Memory B cell (primary cell): Measurements from ENCODE around the gene SMURF2.
"Not testable (repeated sequence)": the region's sequence is repeated elsewhere in the genome, so short reads cannot be mapped to it uniquely, and the experiment has no call there.

Source experiments
- ATAC-seq: fragments of 150-1000 bp; cut with Tn5 transposase; 2 replicates; pipeline ENCODE4 v1.10.0; 2021; ENCODE audit warnings: low read depth, mild to moderate bottlenecking, moderate library complexity
- DNase-seq, 2 donors: peaks; one replicate each; pipeline ENCODE4 v3.0.0; 2022; ENCODE audit warnings: low spot score in 2 of 2
- H3K27ac Mint-ChIP-seq: one replicate; pipeline ENCODE4 v1.8.0; 2022; ENCODE audit warnings: mild to moderate bottlenecking, moderate library complexity, mixed read lengths
- H3K27me3 Mint-ChIP-seq: one replicate; pipeline ENCODE4 v1.8.0; 2022; ENCODE audit warnings: mixed read lengths
- H3K36me3 Mint-ChIP-seq: one replicate; pipeline ENCODE4 v1.8.0; 2022; ENCODE audit warnings: mild to moderate bottlenecking, mixed read lengths
- H3K4me1 Mint-ChIP-seq: one replicate; pipeline ENCODE4 v1.8.0; 2022; ENCODE audit warnings: mixed read lengths
- H3K4me3 Mint-ChIP-seq: one replicate; pipeline ENCODE4 v1.8.0; 2022; ENCODE audit warnings: mild to moderate bottlenecking, moderate library complexity, mixed read lengths
- H3K9me3 Mint-ChIP-seq: one replicate; pipeline ENCODE4 v1.8.0; 2022; ENCODE audit warnings: mixed read lengths

SMURF2 gene

DNA sequence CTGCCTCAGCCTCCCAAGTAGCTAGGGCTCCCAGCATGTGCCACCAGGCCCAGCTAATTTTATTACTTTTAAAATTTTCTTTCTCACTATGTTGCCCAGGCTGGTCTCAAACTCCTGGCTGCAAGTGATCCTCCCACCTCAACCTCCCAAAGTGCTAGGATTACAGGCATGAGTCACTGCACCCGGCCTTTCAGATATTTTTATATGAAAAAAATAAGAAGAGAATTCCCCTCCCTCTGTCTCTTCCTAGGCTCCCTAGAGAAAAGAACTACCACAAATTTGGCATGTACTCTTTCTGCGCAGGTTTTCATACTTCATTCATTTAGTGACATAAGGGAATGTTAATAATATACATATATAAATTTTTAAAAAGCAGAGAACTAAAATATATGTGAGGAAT is 21.7 kb upstream of the SMURF2 start:
- H3K27ac Mint-ChIP-seq, result no peak overlapping the region
- DNase-seq (no peak), ATAC-seq (no peak)
- no peaks in the 10 kb centered on the region for H3K36me3 Mint-ChIP-seq
- no peaks in the 10 kb centered on the region for H3K27me3 Mint-ChIP-seq
- H3K9me3 Mint-ChIP-seq, result no peaks in the 10 kb centered on the region
- H3K4me1 Mint-ChIP-seq, result no peaks in the 10 kb centered on the region
- H3K4me3 Mint-ChIP-seq, result no peak overlapping the region

DNA sequence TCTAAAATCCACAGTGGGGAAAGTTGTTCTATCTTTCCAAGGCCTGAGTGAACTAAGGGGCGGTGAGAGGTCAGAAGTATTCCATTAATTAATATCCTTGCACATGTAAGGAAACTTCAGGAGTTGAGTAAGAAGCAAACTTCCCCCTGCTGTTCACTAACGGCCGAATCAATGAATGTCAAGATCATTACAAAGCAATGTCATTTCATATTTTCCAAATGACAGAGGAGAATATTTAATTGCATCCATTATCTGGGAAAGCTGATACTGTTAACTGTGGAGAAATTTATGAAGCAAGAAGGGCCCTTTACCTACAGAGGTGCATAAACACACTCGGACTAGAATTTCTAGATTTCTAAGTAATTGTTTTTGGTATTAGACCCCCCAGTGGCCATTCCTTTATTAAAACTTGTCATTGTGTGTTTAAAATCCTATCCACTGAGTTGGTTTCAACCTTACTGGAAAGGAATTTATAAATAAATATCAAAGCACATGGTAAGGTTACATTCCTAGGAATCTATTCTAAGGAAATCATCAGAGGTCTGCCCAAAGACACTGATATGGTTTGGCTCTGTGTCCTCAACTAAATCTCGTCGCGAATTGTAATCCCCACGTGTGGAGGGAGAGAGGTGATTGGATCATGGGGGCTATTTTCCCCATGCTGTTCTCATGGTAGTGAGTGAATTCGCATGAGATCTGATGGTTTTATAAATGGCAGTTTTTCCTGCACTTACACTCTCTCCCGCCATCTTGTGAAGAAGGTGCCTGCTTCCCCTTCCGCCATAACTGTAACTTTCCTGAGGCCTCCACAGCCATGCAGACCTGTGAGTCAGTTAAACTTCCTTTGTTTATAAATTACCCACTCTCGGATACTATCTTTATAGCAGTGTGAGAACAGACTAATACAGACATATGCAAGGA is 20.4 kb upstream of the SMURF2 start:
- Mint-ChIP-seq H3K9me3 (no peaks in the 10 kb centered on the region), H3K36me3 (no peaks in the 10 kb centered on the region), H3K4me1 (no peaks in the 10 kb centered on the region), H3K27me3 (no peaks in the 10 kb centered on the region), H3K4me3 (no peak overlapping the region), H3K27ac (no peak overlapping the region)
- DNase-seq, result no peak
- ATAC-seq, result no peak

DNA sequence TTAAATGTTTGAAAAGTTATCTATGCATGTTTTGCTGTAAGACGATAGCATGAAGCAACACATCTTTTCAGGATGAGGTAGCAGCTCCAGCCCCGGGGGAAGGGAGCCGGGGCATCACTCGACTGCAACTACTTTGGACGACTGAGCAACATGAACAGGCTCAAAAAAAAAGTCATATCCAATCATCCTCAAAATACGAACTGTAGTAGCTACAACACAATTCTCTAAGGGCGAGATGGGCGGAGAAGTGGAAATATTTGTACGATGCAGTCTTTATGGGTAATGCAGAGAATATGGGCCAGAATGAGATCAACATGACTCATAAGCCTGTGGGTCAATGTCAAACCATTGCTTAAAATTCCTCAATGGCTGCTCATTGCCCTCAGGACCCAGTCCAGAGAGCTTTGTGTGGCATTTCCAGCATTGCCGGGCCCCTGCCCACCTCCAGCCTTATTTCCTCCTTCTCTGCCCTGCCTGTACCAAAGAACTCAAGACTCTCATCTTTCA is 17.7 kb upstream of the SMURF2 start:
- H3K27ac Mint-ChIP-seq, result no peak overlapping the region
- no peaks in the 10 kb centered on the region for H3K36me3 Mint-ChIP-seq
- H3K27me3 Mint-ChIP-seq, result no peaks in the 10 kb centered on the region
- no peaks in the 10 kb centered on the region for H3K4me1 Mint-ChIP-seq
- ATAC-seq (no peak), DNase-seq (no peak)
- no peaks in the 10 kb centered on the region for H3K9me3 Mint-ChIP-seq
- no peak overlapping the region for H3K4me3 Mint-ChIP-seq

DNA sequence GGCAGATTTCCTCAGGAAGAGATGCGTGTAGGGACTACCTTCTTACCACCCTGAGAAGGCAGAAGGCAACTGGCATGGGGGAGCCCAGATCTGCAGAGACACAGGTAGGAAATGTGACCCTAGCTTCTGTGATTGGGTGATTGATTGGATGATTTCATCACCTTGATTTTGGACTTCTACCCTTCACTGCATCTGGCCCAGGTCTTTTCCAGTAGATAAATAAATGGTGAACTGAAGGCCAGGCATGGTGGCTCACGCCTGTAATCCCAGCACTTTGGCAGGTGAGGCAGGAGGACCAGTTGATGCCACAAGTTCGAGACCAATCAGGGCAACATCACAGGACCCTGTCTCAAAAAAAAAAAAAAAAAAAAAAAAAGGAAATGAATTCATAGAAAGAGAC is 14.7 kb upstream of the SMURF2 start:
- H3K4me1 Mint-ChIP-seq, result no peaks in the 10 kb centered on the region
- no peak for ATAC-seq
- H3K27me3 Mint-ChIP-seq, result no peaks in the 10 kb centered on the region
- H3K9me3 Mint-ChIP-seq, result no peaks in the 10 kb centered on the region
- no peaks in the 10 kb centered on the region for H3K36me3 Mint-ChIP-seq
- H3K4me3 Mint-ChIP-seq, result no peak overlapping the region
- no peak overlapping the region for H3K27ac Mint-ChIP-seq
- DNase-seq, result no peak

DNA sequence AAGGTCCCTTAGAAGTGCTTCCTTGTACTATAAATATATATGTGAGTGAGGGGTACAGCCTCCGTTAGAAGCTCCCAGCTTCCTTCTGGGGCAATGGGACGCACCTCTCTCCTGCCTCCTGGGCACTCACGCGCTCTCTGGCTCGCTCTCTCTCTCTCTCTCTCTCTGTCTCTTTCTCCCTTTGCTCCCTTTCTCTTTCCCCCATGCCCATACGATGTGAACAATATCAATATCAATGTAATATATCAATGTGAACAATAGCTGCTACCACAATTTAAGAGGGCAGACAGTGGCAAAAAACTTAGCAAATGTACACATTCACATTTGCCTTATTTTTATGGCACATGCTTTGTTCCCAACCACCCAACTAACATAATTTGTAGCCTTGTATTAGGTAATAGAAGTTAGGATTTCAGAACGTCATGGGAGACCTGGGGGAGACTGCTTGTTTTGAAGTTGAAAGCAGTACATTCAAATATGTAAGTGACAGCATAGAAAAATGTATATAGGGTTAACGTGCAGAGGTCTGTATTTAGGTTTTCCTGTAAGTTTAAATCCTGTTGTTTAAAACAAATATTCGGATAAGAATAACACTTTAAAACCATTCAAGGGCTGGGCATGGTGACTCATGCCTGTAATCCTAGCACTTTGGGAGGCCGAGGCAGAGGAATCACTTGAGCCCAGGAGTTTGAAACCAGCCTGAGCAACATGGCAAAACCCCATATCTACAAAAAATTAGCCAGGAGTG is 8.9 kb upstream of the SMURF2 start:
- not testable (repeated sequence) for H3K36me3 Mint-ChIP-seq, H3K9me3 Mint-ChIP-seq, H3K4me3 Mint-ChIP-seq, ATAC-seq, H3K4me1 Mint-ChIP-seq, DNase-seq, H3K27ac Mint-ChIP-seq, H3K27me3 Mint-ChIP-seq

DNA sequence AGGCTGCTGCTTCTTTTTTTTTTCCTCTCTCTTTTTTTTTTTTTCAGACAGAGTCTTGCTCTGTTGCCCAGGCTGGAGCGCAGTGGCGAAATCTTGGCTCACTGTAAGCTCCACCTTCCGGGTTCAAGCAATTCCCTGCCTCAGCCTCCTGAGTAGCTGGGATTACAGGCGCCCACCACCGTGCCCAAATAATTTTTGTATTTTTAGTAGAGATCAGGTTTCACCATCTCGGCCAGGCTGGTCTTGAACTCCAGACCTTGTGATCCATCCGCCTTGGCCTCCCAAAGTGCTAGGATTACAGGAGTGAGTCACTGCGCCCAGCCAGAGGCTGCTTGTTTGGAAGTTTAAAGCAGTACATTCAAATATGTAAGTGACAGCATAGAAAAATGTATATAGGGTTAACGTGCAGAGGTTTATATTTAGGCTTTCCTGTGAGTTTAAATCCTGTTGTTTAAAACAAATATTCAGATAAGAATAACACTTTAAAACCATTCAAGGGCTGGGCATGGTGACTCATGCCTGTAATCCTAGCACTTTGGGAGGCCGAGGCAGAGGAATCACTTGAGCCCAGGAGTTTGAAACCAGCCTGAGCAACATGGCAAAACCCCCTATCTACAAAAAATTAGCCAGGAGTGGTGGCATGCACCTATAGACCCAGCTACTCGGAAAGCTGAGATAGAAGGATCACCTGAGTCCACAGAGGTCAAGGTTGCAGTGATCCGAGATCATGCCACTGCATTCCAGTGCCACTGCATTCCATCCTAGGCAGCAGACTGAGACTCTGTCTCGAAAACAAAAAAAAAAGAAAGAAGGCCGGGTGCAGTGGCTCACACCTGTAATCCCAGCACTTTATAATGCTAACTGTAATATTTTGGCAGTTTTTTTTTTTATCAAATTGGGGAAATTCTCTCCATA is 6.0 kb upstream of the SMURF2 start:
- not testable (repeated sequence) for H3K4me3 Mint-ChIP-seq

DNA sequence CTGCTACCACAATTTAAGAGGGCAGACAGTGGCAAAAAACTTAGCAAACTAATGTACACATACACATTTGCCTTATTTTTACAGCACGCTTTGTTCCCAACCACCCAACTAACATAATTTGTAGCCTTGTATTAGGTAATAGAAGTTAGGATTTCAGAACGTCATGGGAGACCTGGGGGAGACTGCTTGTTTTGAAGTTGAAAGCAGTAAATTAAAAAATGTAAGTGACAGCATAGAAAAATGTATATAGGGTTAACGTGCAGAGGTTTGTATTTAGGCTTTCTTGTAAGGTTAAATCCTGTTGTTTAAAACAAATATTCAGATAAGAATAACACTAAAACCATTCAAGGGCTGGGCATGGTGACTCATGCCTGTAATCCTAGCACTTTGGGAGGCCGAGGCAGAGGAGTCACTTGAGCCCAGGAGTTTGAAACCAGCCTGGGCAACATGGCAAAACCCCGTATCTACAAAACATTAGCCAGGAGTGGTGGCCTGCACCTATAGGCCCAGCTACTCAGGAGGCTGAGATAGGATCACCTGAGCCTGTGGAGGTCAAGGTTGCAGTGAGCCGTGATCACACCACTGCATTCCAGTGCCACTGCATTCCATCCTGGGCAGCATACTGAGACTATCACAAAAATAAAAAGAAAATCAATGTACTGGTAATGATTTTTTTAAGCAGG is 2.3 kb upstream of the SMURF2 start:
- not testable (repeated sequence) for H3K27me3 Mint-ChIP-seq, H3K4me1 Mint-ChIP-seq, H3K9me3 Mint-ChIP-seq, H3K4me3 Mint-ChIP-seq, DNase-seq, ATAC-seq, H3K36me3 Mint-ChIP-seq, H3K27ac Mint-ChIP-seq

More for the DNA sequence above, 6.0 kb upstream of the SMURF2 start:
- ATAC-seq, H3K9me3 Mint-ChIP-seq, H3K36me3 Mint-ChIP-seq, H3K27me3 Mint-ChIP-seq, H3K27ac Mint-ChIP-seq, H3K4me1 Mint-ChIP-seq, DNase-seq: not testable (repeated sequence)

DNA sequence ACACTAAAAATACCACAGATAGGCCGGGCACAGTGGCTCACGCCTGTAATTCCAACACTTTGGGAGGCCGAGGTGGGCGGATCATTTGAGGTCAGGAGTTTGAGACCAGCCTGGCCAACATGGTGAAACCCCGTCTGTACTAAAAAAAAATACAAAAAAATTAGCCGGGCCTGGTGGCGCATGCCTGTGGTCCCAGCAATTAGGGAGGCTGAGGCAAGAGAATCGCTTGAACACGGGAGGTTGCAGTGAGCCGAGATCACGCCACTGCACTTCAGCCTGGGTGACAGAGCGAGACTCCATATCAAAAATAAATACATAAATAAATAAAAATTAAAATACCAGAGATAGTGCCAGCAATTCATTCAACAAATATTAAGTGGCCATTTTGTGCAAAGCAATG is 1.7 kb upstream of the SMURF2 start:
- H3K36me3 Mint-ChIP-seq, H3K27me3 Mint-ChIP-seq, H3K4me1 Mint-ChIP-seq, H3K27ac Mint-ChIP-seq, H3K9me3 Mint-ChIP-seq, H3K4me3 Mint-ChIP-seq, DNase-seq, ATAC-seq: not testable (repeated sequence)

DNA sequence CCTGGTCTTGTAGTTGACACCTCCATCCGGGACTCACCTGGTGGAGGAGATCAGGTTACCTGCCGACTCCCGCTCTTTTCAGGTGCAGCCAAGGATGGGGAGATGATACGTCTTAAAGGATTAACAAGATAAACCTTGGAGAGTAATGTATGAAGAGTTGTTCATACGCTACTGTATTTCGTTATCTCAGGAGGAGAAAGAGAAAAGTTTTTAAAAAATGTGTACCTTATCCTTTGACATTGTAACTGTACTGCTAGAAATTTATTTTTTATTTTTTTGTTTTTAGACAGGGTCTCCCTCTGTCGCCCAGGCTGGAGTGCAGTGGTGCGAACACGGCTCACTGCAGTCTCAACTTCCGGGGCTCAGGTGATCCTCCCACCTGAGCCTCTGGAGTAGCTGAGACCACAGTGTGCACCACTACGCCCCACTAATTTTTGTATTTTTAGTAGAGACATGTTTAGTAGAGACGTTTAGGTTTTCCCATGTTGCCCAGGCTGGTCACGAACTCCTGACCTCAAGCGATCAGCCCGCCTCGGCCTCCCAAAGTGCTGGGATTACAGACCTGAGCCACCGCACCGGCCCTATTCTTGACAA is 764 bp upstream of the SMURF2 start:
- ATAC-seq, result no peak
- Mint-ChIP-seq H3K4me3 (peak overlapping the region; percentile 97), H3K9me3 (no peaks in the 10 kb centered on the region), H3K27me3 (no peaks in the 10 kb centered on the region), H3K27ac (no peak overlapping the region), H3K36me3 (peaks cover 1% of the 10 kb centered on the region), H3K4me1 (peaks cover 11% of the 10 kb centered on the region)
- no peak for DNase-seq

DNA sequence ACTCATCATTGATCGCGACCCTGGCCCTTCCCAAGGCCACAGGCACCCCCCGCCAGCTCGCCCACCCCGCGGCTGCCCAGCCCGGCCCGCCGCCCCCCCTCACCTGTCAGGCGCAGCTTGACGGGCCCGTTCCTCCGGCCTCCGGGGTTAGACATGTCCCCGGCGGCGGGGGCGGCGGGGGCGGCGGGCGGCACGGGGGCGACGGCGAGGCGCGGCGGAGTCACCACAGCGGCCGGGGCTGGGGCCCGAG is 456 bp downstream of the SMURF2 start:
- Mint-ChIP-seq H3K4me3 (peak overlapping the region; percentile 94), H3K4me1 (peaks cover 20% of the 10 kb centered on the region)
- ATAC-seq, result peak; percentile 33

DNA sequence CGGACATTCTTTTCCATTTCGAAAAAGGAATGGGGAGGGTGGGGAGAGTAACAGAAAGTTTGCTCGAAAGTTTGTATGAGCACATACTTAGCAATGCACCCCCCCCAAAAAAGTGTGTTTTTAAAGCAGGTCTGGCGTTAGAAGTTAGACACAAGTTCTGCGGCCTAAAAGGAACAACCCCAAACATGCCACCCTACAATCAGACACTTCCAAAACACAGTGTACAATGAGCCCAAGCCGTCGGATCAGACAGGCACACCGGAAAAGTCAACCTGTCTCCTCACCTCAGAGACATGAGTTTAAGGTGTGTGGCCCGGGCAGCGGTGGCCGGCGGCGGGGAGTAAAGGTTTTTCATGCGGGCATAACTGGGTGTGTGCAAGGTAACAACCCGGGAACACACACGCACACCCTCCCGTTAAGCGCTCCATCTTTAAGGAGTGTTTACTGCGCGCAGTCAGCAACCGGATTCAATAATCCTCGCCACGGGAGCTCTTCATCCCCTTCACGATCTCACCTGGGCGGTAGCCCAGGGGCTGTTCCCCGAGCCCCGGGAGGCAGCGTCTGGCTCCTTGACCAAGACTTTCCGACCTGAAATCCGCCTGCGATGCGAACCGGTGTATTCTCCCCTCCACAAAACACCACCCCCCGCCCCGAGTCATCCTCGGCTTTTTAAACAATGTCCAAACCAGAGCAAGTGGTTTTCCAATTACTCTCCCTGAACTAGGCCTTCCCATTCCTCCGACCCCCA is 955 bp downstream of the SMURF2 start:
- Mint-ChIP-seq H3K4me1 (peaks cover 20% of the 10 kb centered on the region), H3K27ac (peak overlapping the region; percentile 96), H3K4me3 (peak overlapping the region; percentile 94)
- peak in 1 of 2 donors; percentile 29 for DNase-seq
- not testable (repeated sequence) for ATAC-seq, H3K36me3 Mint-ChIP-seq, H3K9me3 Mint-ChIP-seq, H3K27me3 Mint-ChIP-seq

More for the DNA sequence above, 456 bp downstream of the SMURF2 start:
- Mint-ChIP-seq H3K27ac (peak overlapping the region; percentile 96), H3K27me3 (no peaks in the 10 kb centered on the region), H3K9me3 (no peaks in the 10 kb centered on the region), H3K36me3 (peaks cover 3% of the 10 kb centered on the region)
- DNase-seq, result no peak

DNA sequence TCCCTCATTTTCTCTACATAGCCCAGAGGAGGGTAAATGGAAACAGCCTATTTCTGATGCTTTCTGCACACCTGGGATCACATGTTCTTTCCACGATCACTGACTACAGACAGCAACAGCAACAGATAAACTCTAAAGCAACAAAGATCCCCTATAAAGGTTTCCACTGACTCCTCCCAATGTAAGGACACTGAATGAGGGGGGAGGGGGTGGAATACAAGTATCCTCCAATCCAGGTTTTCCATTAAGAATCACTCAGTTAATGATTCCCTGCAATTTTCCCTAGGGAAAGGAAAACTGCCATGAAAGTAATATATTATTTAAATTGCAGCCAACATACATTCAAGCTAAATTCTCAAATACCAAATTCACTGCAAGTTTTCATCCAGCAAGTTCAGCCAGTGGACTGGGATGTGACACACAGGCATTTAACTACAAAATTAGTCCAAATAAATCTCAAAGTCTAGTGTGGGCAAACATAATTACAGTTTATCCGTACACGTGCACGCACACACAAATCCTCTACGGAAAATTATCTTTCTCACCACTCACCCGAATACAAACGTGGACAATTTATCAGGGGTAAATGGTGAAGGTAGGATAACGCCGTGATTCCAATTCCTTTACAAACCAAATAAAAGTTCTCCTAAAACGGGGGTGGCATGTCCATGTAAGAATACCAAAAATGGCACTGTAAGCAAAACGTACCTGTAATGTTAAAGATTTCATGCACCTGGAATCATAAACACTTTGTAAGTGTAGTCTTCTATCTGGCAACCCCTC is 1.7 kb downstream of the SMURF2 start:
- peak overlapping the region; percentile 96 for H3K27ac Mint-ChIP-seq
- H3K9me3 Mint-ChIP-seq, H3K36me3 Mint-ChIP-seq, ATAC-seq, DNase-seq, H3K27me3 Mint-ChIP-seq: not testable (repeated sequence)
- peaks cover 20% of the 10 kb centered on the region for H3K4me1 Mint-ChIP-seq
- peak overlapping the region; percentile 94 for H3K4me3 Mint-ChIP-seq
